Suprapubic skin (tissue), 4 donors: ENCODE results near the gene TLE1.

Experiments used
- CTCF ChIP-seq, 2 donors: fragments of 200-600 bp in 1 of 2; fragments of 450-650 bp in 1 of 2; sonication (generic) in 1 of 2; IDR thresholded peaks; one replicate each; pipeline ENCODE4 v1.5.1; 2016 to 2019; ENCODE audit warnings: antibody characterized with exemption in 2 of 2, mild to moderate bottlenecking in 1 of 2, moderate library complexity in 1 of 2
- EP300 ChIP-seq: sonication (generic); formaldehyde crosslinking; IDR thresholded peaks from one replicate; pipeline ENCODE4 v1.6.1; 2017; ENCODE audit warnings: antibody characterized with exemption
- POLR2A ChIP-seq, 2 donors: fragments of 450-650 bp; IDR thresholded peaks; one replicate each; pipeline ENCODE4 v1.6.1; 2017; ENCODE audit warnings: antibody characterized with exemption in 2 of 2, mild to moderate bottlenecking in 2 of 2, moderate library complexity in 2 of 2
- POLR2AphosphoS5 ChIP-seq, 3 donors: sonication (generic); formaldehyde crosslinking; IDR thresholded peaks; one replicate each; pipeline ENCODE4 v1.6.1; 2017; ENCODE audit warnings: antibody characterized with exemption in 3 of 3

GRCh38 chr9:81621118-81621517, 68.2 kb downstream of the TLE1 start:
- TF ChIP-seq POLR2AphosphoS5 (IDR thresholded peaks at IDR 0.05) (no peak), CTCF (IDR thresholded peaks at IDR 0.05) (no peak), POLR2A (IDR thresholded peaks at IDR 0.05) (no peak), EP300 (no peak)
